ENCODE measurements around the gene TOMM40. TPM values are rescaled to one million over a fixed set of nuclear protein-coding genes. Genes with fewer than 3 reads are reported as not detected.
A peak's percentile ranks its signal among the peaks of the same experiment; 100 is the strongest.
"Not testable (repeated sequence)": the region's sequence is repeated elsewhere in the genome, so short reads cannot be mapped to it uniquely, and the experiment has no call there.

Gene TOMM40
- total RNA-seq, 1 donor from 2014 or later: 48.9 TPM

- ATAC-seq (ENCODE audit: poor library complexity) (peak; percentile 93), DNase-seq (no peak)
- intact Hi-C loops (cut with DNase I): no loop called here
These were observed 563 bp upstream of the TOMM40 start for GRCh38 chr19:44890366-44891015.

DNA sequence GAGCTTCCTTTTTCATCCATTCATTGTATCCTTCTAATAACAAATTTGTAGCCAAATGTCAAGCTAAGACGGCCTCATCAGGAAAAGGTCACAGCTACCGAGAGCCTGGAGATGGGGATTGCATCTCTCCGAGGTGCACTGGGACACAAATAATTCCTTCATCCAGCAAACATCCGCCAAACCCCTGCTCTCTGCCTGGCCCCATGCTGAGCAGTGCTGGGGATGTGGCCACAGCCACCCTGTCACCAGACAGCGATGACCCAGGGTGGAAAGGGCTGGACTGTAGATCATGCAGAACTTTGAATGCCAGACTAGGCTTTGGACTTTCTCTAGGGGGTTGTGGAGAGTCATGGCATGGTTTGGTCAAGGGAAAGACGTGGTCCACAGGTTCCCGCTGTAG is 1.9 kb downstream of the TOMM40 start:
- DNase-seq (no peak), ATAC-seq (ENCODE audit: poor library complexity) (no peak)
- intact Hi-C loops (cut with DNase I): no loop called here

DNA sequence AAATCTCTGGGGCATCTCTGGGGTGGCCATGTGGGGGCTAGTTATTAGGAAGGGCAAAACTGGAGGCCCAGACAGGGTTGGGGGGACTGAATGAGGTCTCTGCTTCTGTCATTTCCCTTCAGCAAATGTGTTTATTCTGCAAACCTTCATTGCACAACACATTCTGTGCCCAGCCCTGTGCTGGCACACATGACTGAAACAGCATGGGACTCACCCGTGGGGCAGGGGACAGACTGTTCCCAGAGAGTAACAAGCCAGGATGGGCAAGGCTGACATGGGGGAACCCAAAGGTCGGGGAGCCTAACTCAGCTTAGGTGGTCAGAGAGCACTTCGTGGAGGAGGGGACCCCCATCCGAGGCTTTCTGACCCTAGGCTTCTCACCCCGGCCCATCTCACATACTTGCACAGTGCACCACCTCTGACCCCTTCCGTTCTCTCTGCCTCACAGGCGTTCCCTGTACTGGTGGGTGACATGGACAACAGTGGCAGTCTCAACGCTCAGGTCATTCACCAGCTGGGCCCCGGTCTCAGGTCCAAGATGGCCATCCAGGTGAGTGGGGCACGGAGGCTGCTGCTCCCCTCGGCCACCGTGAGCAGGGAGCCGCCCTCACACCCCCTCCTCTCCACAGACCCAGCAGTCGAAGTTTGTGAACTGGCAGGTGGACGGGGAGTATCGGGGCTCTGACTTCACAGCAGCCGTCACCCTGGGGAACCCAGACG is 2.4 kb downstream of the TOMM40 start:
- ATAC-seq (ENCODE audit: poor library complexity): no peak
- intact Hi-C loops (cut with DNase I): no loop called here
- no peak for DNase-seq

GRCh38 chr19:44894052-44894400 is 3.0 kb downstream of the TOMM40 start:
- DNase-seq: no peak
- no peak for ATAC-seq (ENCODE audit: poor library complexity)
- intact Hi-C loops (cut with DNase I): no loop called here

GRCh38 chr19:44894946-44895345 is 3.9 kb downstream of the TOMM40 start:
- intact Hi-C loops (cut with DNase I): no loop called here
- ATAC-seq (ENCODE audit: poor library complexity): no peak
- DNase-seq: no peak

DNA sequence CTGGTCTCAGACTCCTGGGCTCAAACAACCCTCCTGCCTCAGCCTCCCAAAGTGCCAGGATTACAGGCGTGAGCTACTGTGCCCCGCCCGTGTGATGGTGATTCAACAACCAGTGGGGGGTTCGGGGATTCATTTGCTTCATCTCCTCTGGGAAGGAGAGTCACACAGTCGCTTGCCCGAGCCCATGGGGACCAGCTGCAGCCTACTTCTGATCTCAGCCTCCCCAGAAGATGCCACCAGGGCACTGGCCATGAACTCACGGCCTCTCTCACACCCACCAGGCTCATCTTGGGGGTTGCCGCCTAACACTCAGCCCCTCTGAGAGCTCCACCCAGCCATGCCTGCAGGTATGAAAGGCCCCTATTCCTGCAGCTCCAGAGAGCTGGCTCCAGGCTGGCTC is 6.8 kb downstream of the TOMM40 start:
- DNase-seq (no peak), ATAC-seq (ENCODE audit: poor library complexity) (no peak)
- intact Hi-C loops (cut with DNase I): no loop called here

DNA sequence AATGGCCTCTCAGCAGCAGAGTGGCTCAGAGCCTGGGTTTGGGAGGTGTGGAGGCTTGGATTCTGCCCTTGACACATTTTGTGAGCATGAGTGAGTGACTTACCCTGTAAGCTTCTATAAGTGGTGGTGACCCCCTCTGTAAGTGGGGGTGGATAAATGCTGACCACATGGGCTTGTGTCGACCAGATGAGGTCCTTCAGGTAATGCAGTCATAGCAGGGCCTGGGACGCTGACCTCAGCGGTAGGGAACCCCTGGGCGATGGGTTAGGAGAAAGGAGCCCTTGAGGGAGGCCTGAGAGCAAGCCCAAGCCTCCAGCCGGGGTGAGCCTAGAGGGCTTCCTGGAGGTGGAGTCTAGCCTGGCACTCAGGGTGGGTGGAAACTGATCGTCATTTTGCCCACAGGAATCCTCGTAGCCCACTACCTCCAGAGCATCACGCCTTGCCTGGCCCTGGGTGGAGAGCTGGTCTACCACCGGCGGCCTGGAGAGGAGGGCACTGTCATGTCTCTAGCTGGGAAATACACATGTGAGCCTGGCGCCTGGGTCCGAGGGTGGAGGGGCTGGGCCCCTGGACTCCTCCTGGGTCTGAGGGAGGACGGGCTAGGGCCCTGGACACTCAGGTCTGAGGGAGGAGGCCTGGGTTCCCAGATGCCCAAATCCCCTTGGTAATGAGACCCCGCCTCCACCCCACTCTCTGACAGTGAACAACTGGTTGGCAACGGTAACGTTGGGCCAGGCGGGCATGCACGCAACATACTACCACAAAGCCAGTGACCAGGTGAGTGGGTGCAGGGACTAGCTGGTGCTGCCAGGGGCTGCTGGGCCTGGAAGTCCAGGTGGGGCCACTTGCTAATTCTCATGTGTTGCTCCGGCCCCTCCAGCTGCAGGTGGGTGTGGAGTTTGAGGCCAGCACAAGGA is 9.5 kb downstream of the TOMM40 start:
- intact Hi-C loops (cut with DNase I): loop anchor here (10.0 kb wide), 2 partner anchors 154 to 444 kb away; partner anchors contain the start of gene KLC3
- ATAC-seq (ENCODE audit: poor library complexity): no peak
- no peak for DNase-seq

DNA sequence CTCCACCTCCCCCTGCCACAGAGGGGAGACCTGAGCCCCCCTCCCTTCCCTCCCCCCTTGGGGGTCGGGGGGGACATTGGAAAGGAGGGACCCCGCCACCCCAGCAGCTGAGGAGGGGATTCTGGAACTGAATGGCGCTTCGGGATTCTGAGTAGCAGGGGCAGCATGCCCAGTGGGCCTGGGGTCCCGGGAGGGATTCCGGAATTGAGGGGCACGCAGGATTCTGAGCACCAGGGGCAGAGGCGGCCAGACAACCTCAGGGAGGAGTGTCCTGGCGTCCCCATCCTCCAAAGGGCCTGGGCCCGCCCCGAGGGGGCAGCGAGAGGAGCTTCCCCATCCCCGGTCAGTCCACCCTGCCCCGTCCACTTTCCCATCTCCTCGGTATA is 12.2 kb downstream of the TOMM40 start:
- DNase-seq: no peak
- ATAC-seq (ENCODE audit: poor library complexity): no peak
- intact Hi-C loops (cut with DNase I): loop anchor here (10.0 kb wide), 2 partner anchors 152 to 442 kb away; partner anchors contain the start of gene KLC3

DNA sequence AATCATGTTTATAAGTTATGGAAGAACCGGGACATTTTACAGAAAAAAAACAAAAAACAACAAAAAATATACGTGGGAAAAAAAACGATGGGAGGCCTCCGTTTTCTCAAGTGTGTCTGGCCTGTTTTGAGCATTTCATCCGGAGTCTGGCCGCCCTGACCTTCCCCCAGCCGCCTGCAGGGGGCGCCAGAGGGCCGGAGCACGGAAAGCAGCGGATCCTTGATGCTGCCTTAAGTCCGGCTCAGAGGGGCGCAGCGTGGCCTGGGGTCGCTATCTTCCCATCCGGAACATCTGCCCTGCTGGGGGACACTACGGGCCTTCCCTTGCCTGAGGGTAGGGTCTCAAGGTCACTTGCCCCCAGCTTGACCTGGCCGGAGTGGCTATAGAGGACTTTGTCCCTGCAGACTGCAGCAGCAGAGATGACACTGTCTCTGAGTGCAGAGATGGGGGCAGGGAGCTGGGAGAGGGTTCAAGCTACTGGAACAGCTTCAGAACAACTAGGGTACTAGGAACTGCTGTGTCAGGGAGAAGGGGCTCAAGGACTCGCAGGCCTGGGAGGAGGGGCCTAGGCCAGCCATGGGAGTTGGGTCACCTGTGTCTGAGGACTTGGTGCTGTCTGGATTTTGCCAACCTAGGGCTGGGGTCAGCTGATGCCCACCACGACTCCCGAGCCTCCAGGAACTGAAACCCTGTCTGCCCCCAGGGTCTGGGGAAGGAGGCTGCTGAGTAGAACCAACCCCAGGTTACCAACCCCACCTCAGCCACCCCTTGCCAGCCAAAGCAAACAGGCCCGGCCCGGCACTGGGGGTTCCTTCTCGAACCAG is 12.8 kb downstream of the TOMM40 start:
- intact Hi-C loops (cut with DNase I): loop anchor here (2.0 to 10.0 kb wide), 3 partner anchors 47 to 441 kb away; partner anchors contain the start of gene KLC3
- ATAC-seq (ENCODE audit: poor library complexity) (peak; percentile 83), DNase-seq (peak; percentile 85)

- intact Hi-C loops (cut with DNase I): loop anchor here (2.0 to 10.0 kb wide), 3 partner anchors 46 to 440 kb away; partner anchors contain the start of gene KLC3
- no peak for DNase-seq
- peak; percentile 7 for ATAC-seq (ENCODE audit: poor library complexity)
These were observed 13.5 kb downstream of the TOMM40 start for GRCh38 chr19:44904426-44904994.

DNA sequence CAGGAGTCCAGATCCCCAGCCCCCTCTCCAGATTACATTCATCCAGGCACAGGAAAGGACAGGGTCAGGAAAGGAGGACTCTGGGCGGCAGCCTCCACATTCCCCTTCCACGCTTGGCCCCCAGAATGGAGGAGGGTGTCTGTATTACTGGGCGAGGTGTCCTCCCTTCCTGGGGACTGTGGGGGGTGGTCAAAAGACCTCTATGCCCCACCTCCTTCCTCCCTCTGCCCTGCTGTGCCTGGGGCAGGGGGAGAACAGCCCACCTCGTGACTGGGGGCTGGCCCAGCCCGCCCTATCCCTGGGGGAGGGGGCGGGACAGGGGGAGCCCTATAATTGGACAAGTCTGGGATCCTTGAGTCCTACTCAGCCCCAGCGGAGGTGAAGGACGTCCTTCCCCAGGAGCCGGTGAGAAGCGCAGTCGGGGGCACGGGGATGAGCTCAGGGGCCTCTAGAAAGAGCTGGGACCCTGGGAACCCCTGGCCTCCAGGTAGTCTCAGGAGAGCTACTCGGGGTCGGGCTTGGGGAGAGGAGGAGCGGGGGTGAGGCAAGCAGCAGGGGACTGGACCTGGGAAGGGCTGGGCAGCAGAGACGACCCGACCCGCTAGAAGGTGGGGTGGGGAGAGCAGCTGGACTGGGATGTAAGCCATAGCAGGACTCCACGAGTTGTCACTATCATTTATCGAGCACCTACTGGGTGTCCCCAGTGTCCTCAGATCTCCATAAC is 14.5 kb downstream of the TOMM40 start, which contains the start of gene APOE:
Gene APOE (plus strand): TSS at position 360 of the 724 bp plus-strand sequence. CDS start 829 bp downstream, outside the sequence.
- no peak for DNase-seq
- intact Hi-C loops (cut with DNase I): loop anchor here (2.0 to 10.0 kb wide), 3 partner anchors 45 to 439 kb away; partner anchors contain the start of gene KLC3
- ATAC-seq (ENCODE audit: poor library complexity): no peak

DNA sequence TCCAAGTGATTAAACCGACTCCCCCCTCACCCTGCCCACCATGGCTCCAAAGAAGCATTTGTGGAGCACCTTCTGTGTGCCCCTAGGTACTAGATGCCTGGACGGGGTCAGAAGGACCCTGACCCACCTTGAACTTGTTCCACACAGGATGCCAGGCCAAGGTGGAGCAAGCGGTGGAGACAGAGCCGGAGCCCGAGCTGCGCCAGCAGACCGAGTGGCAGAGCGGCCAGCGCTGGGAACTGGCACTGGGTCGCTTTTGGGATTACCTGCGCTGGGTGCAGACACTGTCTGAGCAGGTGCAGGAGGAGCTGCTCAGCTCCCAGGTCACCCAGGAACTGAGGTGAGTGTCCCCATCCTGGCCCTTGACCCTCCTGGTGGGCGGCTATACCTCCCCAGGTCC is 16.6 kb downstream of the TOMM40 start:
- ATAC-seq (ENCODE audit: poor library complexity): no peak
- intact Hi-C loops (cut with DNase I): loop anchor here (10.0 kb wide), 2 partner anchors 147 to 437 kb away; partner anchors contain the start of gene KLC3

DNA sequence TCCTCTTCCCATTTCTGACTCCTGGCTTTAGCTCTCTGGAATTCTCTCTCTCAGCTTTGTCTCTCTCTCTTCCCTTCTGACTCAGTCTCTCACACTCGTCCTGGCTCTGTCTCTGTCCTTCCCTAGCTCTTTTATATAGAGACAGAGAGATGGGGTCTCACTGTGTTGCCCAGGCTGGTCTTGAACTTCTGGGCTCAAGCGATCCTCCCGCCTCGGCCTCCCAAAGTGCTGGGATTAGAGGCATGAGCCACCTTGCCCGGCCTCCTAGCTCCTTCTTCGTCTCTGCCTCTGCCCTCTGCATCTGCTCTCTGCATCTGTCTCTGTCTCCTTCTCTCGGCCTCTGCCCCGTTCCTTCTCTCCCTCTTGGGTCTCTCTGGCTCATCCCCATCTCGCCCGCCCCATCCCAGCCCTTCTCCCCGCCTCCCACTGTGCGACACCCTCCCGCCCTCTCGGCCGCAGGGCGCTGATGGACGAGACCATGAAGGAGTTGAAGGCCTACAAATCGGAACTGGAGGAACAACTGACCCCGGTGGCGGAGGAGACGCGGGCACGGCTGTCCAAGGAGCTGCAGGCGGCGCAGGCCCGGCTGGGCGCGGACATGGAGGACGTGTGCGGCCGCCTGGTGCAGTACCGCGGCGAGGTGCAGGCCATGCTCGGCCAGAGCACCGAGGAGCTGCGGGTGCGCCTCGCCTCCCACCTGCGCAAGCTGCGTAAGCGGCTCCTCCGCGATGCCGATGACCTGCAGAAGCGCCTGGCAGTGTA is 17.2 kb downstream of the TOMM40 start:
- no peak for ATAC-seq (ENCODE audit: poor library complexity)
- intact Hi-C loops (cut with DNase I): loop anchor here (10.0 kb wide), 2 partner anchors 147 to 437 kb away; partner anchors contain the start of gene KLC3
- DNase-seq: no peak

More for the DNA sequence above, 16.6 kb downstream of the TOMM40 start:
- DNase-seq: no peak

- intact Hi-C loops (cut with DNase I): loop anchor here (10.0 kb wide), 2 partner anchors 146 to 436 kb away; partner anchors contain the start of gene KLC3
- ATAC-seq (ENCODE audit: poor library complexity): no peak
These were observed 17.8 kb downstream of the TOMM40 start for GRCh38 chr19:44908836-44909261.

GRCh38 chr19:44909775-44910174 is 18.7 kb downstream of the TOMM40 start:
- intact Hi-C loops (cut with DNase I): loop anchor here (10.0 kb wide), 2 partner anchors 145 to 435 kb away; partner anchors contain the start of gene KLC3
- DNase-seq: no peak
- ATAC-seq (ENCODE audit: poor library complexity): no peak

More at GRCh38 chr19:44908836-44909261, 17.8 kb downstream of the TOMM40 start:
- no peak for DNase-seq

GRCh38 chr19:44911896-44912295 is 20.8 kb downstream of the TOMM40 start:
- ATAC-seq (ENCODE audit: poor library complexity); DNase-seq; intact Hi-C loops (cut with DNase I): not testable (repeated sequence)

All from Right ventricle myocardium superior (tissue), 1 donor.